GM23338 (cell line): ENCODE measurements around the gene CCDC197.

Experiments used
- EZH2 ChIP-seq: fragments of 200-600 bp; sonication (generic); IDR thresholded peaks from one replicate; pipeline ENCODE4 v1.8.0; 2017; ENCODE audit warnings: antibody characterized with exemption, mild to moderate bottlenecking, low read depth; ENCODE audit not compliant: unreplicated experiment
- EZH2phosphoT487 ChIP-seq: fragments of 200-600 bp; sonication (generic); IDR thresholded peaks from one replicate; pipeline ENCODE4 v1.8.1; 2018; ENCODE audit warnings: antibody characterized with exemption; ENCODE audit not compliant: unreplicated experiment
- POLR2AphosphoS5 ChIP-seq: IDR thresholded peaks from 2 replicates; pipeline ENCODE4 v1.6.1; 2016; ENCODE audit warnings: antibody characterized with exemption, low read depth
- TF ChIP-seq, protein P1 (sequence below), 2 experiments: fragments of 200-600 bp in 1 of 2; sonication (generic) in 1 of 2; conservative IDR thresholded peaks; 2 replicates each; pipeline versions ENCODE4 v1.5.1 to v1.6.1; 2016 to 2017; ENCODE audit warnings: antibody characterized with exemption in 2 of 2, low read depth in 2 of 2, mild to moderate bottlenecking in 2 of 2, moderate library complexity in 1 of 2
- TF ChIP-seq, protein P2 (sequence below): IDR thresholded peaks from one replicate; pipeline ENCODE4 v1.6.1; 2018; ENCODE audit warnings: antibody characterized with exemption; ENCODE audit not compliant: unreplicated experiment

DNA sequence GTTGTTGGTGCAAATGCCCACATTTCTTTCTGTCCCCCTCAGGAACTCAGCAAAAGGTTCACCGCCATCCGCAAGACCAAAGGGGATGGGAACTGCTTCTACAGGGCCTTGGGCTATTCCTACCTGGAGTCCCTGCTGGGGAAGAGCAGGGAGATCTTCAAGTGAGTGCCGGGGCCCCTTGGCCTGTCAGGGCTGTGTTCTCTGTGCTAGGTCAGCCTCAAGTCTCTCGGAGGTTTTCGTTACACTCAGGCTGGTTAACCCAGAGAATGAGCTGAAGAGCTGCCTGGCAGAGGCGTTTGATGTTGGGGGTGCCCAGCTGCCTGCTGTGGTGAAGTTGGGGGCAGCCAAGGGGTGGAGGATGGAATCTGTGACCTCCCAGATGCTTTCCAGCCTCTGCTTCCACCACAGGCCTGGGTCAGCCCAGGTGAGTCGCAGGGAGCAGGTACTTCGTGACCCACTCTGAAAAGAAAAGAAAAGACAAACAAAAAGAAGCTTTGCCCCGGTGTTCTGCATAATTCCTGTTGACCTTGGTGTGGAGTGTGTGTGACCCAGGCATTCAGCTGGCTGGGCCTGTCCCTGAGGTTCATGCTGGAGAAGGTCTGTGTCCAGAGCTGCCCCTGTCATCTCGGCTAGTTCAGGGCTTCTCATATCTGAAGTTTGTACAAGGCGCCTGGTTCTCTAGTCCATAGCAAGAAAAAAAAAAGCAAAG is 42.0 kb downstream of the CCDC197 start:
- TF ChIP-seq POLR2AphosphoS5 = no peak
- TF ChIP-seq, protein P1, sequence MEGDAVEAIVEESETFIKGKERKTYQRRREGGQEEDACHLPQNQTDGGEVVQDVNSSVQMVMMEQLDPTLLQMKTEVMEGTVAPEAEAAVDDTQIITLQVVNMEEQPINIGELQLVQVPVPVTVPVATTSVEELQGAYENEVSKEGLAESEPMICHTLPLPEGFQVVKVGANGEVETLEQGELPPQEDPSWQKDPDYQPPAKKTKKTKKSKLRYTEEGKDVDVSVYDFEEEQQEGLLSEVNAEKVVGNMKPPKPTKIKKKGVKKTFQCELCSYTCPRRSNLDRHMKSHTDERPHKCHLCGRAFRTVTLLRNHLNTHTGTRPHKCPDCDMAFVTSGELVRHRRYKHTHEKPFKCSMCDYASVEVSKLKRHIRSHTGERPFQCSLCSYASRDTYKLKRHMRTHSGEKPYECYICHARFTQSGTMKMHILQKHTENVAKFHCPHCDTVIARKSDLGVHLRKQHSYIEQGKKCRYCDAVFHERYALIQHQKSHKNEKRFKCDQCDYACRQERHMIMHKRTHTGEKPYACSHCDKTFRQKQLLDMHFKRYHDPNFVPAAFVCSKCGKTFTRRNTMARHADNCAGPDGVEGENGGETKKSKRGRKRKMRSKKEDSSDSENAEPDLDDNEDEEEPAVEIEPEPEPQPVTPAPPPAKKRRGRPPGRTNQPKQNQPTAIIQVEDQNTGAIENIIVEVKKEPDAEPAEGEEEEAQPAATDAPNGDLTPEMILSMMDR (conservative IDR thresholded peaks at IDR 0.05; ENCODE audit: low read depth in 2 of 2) = no peak
- TF ChIP-seq EZH2 = no peak
- TF ChIP-seq EZH2phosphoT487 = no peak
- TF ChIP-seq, protein P2, sequence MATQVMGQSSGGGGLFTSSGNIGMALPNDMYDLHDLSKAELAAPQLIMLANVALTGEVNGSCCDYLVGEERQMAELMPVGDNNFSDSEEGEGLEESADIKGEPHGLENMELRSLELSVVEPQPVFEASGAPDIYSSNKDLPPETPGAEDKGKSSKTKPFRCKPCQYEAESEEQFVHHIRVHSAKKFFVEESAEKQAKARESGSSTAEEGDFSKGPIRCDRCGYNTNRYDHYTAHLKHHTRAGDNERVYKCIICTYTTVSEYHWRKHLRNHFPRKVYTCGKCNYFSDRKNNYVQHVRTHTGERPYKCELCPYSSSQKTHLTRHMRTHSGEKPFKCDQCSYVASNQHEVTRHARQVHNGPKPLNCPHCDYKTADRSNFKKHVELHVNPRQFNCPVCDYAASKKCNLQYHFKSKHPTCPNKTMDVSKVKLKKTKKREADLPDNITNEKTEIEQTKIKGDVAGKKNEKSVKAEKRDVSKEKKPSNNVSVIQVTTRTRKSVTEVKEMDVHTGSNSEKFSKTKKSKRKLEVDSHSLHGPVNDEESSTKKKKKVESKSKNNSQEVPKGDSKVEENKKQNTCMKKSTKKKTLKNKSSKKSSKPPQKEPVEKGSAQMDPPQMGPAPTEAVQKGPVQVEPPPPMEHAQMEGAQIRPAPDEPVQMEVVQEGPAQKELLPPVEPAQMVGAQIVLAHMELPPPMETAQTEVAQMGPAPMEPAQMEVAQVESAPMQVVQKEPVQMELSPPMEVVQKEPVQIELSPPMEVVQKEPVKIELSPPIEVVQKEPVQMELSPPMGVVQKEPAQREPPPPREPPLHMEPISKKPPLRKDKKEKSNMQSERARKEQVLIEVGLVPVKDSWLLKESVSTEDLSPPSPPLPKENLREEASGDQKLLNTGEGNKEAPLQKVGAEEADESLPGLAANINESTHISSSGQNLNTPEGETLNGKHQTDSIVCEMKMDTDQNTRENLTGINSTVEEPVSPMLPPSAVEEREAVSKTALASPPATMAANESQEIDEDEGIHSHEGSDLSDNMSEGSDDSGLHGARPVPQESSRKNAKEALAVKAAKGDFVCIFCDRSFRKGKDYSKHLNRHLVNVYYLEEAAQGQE = no peak
